Measurements from ENCODE around the gene UNC79.

Gene UNC79

DNA sequence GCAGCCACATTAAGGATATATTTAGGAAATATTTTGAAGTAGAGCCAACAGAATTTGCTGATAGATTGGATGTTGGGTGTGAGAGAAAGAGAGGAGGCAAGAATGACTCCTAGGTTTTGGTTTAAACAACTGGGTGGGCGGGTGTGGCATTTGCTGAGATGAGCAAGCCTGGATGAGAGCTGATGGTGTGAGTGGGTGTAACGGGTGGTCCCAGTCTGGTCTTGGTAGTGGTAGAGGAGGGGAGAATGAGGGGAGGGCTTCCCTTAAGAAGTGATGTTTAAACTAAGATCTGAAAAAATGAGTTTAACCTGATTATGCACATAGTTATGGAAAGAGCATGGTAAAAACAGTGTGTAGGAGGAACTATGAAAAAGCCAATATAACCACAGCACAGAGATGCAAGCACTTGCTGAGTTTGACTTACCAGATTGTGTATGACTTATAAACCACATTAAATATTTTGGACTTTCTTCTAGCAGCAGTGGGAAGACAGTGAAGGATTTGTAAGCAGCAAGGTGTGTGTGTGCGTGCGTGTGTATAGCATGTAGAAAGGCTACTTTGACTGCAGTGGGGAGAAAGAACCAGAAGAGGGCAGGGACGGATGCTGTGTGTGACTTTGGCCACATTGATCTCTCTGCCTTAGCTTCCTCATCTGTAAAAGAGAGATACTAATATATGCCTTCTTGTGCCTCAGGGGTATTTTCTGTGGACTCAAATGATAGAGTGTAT is 217.9 kb downstream of the UNC79 start:
- H3K27me3 ChIP-seq (ENCODE audit: control insufficient read depth, insufficient read depth, low read length, poor library complexity, severe bottlenecking) = no peaks in the 10 kb centered on the region
- H3K4me3 ChIP-seq (ENCODE audit: insufficient read depth, low read depth, low read length) = no peak overlapping the region
- no peak overlapping the region for H3K27ac ChIP-seq (ENCODE audit: insufficient read depth, low read depth, low read length, poor library complexity, severe bottlenecking)
- H3K9me3 ChIP-seq (ENCODE audit: control insufficient read depth, low read length) = no peaks in the 10 kb centered on the region
- 66 to 73% methylated on average over 5 of the region's 5 CpGs for WGBS, 2 experiments
- H3K4me1 ChIP-seq (ENCODE audit: control insufficient read depth, insufficient read depth, low read length) = no peaks in the 10 kb centered on the region
- no peaks in the 10 kb centered on the region for H3K36me3 ChIP-seq (ENCODE audit: control insufficient read depth, insufficient read depth, low read length)

DNA sequence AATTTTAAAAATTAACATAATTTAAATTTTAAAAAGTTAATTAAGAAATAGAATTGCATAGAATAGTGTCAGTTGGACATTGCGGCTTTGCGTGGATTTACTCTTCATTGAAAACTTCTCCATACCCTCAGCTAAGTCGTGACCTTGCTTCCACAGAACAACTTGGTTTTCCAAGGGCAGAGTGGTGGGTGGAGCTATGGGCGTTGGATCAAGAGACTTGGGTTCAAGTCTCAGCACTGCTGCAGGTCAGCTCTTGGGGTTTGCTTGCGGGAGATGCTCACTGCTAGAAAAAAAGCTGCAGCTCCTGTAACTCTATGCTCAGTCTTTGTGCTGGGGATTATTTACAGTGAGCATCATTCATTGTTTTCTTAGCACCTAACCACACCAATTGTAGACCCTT is 223.9 kb downstream of the UNC79 start:
- no peaks in the 10 kb centered on the region for H3K27me3 ChIP-seq (ENCODE audit: control insufficient read depth, insufficient read depth, low read length, poor library complexity, severe bottlenecking)
- H3K27ac ChIP-seq (ENCODE audit: insufficient read depth, low read depth, low read length, poor library complexity, severe bottlenecking) = no peak overlapping the region
- no peaks in the 10 kb centered on the region for H3K36me3 ChIP-seq (ENCODE audit: control insufficient read depth, insufficient read depth, low read length)
- 90 to 95% methylated on average over 5 of the region's 5 CpGs for WGBS, 2 experiments
- peaks cover 4% of the 10 kb centered on the region for H3K4me1 ChIP-seq (ENCODE audit: control insufficient read depth, insufficient read depth, low read length)
- no peak overlapping the region for H3K4me3 ChIP-seq (ENCODE audit: insufficient read depth, low read depth, low read length)
- H3K9me3 ChIP-seq (ENCODE audit: control insufficient read depth, low read length) = no peaks in the 10 kb centered on the region

DNA sequence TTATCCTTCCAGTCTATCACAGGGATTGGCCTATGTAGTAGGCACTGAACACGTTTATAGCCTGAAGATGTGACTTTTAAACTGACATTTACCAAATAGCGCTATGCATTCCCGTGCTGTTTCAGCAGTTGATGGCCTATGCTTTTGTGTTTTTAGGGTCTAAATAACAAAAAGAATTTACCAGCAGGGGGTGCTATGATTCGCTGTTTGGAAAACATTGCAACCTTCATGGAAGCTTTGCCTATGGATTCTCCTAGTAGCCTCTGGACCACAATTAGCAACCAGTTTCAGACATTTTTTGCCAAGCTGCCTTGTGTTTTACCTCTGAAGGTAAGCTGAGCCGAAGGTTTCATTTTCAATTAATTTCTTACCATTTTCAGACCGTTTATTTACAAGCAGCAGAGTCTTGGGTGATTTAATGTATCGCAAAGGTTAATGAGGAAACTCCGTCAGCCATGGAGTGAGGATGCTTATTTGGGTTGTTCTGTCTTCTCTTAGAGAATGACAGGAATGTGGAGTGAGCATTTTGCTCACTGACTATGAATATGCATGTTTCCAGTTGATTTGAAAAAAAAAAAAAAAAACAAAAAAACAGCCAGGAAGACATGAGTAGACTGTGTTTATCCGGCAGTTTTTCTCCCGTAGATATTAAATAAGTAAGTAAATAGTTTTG is 224.5 kb downstream of the UNC79 start:
- no peaks in the 10 kb centered on the region for H3K27me3 ChIP-seq (ENCODE audit: control insufficient read depth, insufficient read depth, low read length, poor library complexity, severe bottlenecking)
- no peak overlapping the region for H3K4me3 ChIP-seq (ENCODE audit: insufficient read depth, low read depth, low read length)
- 47 to 60% methylated on average over 8 to 10 of the region's 10 CpGs for WGBS, 2 experiments
- H3K4me1 ChIP-seq (ENCODE audit: control insufficient read depth, insufficient read depth, low read length) = peaks cover 4% of the 10 kb centered on the region
- H3K9me3 ChIP-seq (ENCODE audit: control insufficient read depth, low read length) = no peaks in the 10 kb centered on the region
- H3K27ac ChIP-seq (ENCODE audit: insufficient read depth, low read depth, low read length, poor library complexity, severe bottlenecking) = no peak overlapping the region
- H3K36me3 ChIP-seq (ENCODE audit: control insufficient read depth, insufficient read depth, low read length) = no peaks in the 10 kb centered on the region

DNA sequence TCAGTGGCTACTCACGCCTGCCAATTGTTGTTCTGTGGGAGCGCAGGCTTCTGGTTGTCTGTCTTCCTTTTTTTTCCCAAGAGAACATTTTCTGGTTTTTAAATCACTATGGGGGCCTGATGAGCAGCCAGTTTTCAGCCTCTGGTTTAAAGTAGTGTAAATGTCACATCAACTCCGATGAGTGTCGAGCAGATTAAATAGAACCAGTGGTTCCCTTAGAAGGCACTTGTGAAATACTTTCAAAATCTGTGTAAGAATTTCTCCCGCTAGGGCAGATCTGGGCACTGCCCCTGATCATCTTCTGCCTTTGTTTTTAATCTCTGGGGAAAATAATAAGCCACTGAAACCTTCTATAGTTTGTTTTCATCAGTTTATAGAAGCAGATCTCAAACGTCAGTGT is 227.1 kb downstream of the UNC79 start:
- no peaks in the 10 kb centered on the region for H3K36me3 ChIP-seq (ENCODE audit: control insufficient read depth, insufficient read depth, low read length)
- no peak overlapping the region for H3K4me3 ChIP-seq (ENCODE audit: insufficient read depth, low read depth, low read length)
- peaks cover 4% of the 10 kb centered on the region for H3K4me1 ChIP-seq (ENCODE audit: control insufficient read depth, insufficient read depth, low read length)
- no peaks in the 10 kb centered on the region for H3K27me3 ChIP-seq (ENCODE audit: control insufficient read depth, insufficient read depth, low read length, poor library complexity, severe bottlenecking)
- H3K27ac ChIP-seq (ENCODE audit: insufficient read depth, low read depth, low read length, poor library complexity, severe bottlenecking) = no peak overlapping the region
- no peaks in the 10 kb centered on the region for H3K9me3 ChIP-seq (ENCODE audit: control insufficient read depth, low read length)
- WGBS, 2 experiments = 91 to 94% methylated on average over 6 of the region's 6 CpGs

DNA sequence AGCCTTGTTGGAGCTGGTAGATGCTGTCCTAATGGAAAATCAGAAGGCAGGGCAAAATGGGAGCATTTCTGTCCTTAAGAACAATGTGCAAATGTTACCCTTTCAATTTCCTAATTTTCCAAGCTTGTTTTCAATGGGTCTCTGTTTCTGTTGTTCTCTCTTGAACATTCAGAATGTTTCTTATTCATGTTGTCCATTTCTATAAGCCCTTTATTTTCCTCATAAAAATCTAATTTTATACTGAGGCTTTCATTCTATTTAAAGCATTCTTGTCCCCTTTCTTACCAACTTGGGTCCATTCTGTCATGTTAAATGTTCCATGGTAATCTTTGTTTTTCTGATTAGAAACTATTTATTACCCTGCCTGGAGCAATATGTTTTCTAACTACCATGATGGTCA is 232.6 kb downstream of the UNC79 start:
- H3K27ac ChIP-seq (ENCODE audit: insufficient read depth, low read depth, low read length, poor library complexity, severe bottlenecking) = no peak overlapping the region
- H3K4me1 ChIP-seq (ENCODE audit: control insufficient read depth, insufficient read depth, low read length) = peaks cover under 1% of the 10 kb centered on the region
- no peaks in the 10 kb centered on the region for H3K9me3 ChIP-seq (ENCODE audit: control insufficient read depth, low read length)
- no peaks in the 10 kb centered on the region for H3K27me3 ChIP-seq (ENCODE audit: control insufficient read depth, insufficient read depth, low read length, poor library complexity, severe bottlenecking)
- no peaks in the 10 kb centered on the region for H3K36me3 ChIP-seq (ENCODE audit: control insufficient read depth, insufficient read depth, low read length)
- H3K4me3 ChIP-seq (ENCODE audit: insufficient read depth, low read depth, low read length) = no peak overlapping the region

DNA sequence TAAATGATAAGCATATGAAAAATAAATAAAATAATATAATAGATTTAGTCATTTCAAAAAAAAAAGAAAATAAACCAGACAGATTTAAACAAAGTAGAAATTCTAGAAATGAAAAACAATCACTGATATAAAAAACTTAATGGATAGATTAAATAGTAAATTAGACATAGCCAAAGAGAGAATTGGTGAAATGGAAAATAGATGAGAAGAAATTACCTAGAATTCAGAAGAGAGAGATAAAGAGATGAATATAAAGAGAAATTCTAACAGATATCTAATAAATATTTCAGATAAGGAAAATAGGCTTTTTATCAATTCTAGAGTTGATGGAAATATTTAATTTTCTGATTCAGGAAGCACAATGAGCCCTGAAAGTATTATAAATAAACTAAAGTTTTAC is 234.4 kb downstream of the UNC79 start:
- H3K4me1 ChIP-seq (ENCODE audit: control insufficient read depth, insufficient read depth, low read length) = no peaks in the 10 kb centered on the region
- H3K9me3 ChIP-seq (ENCODE audit: control insufficient read depth, low read length) = no peaks in the 10 kb centered on the region
- no peaks in the 10 kb centered on the region for H3K36me3 ChIP-seq (ENCODE audit: control insufficient read depth, insufficient read depth, low read length)
- H3K4me3 ChIP-seq (ENCODE audit: insufficient read depth, low read depth, low read length) = no peak overlapping the region
- H3K27ac ChIP-seq (ENCODE audit: insufficient read depth, low read depth, low read length, poor library complexity, severe bottlenecking) = no peak overlapping the region
- H3K27me3 ChIP-seq (ENCODE audit: control insufficient read depth, insufficient read depth, low read length, poor library complexity, severe bottlenecking) = no peaks in the 10 kb centered on the region

DNA sequence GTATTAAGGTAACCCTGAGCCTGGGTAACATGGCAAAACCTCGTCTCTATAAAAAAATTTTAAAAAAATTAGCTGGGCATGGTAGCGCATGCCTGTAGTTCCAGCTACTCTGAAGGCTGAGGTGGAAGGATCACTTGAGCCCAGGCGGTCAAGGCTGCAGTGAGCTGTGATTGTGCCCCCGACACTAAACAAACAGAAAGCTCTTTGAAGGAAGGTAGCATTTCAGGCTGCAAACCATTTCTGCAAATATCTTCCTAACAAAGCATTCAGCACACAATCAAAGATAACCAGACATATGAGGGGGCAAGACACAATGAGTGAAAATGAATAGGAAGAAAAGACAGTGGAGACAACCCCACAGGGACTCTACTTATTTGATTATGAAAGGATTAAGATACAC is 238.9 kb downstream of the UNC79 start:
- WGBS, 2 experiments = 89 to 92% methylated on average over 4 of the region's 4 CpGs
- H3K9me3 ChIP-seq (ENCODE audit: control insufficient read depth, low read length) = no peaks in the 10 kb centered on the region
- no peaks in the 10 kb centered on the region for H3K4me1 ChIP-seq (ENCODE audit: control insufficient read depth, insufficient read depth, low read length)
- H3K27ac ChIP-seq (ENCODE audit: insufficient read depth, low read depth, low read length, poor library complexity, severe bottlenecking) = no peak overlapping the region
- H3K4me3 ChIP-seq (ENCODE audit: insufficient read depth, low read depth, low read length) = no peak overlapping the region
- H3K36me3 ChIP-seq (ENCODE audit: control insufficient read depth, insufficient read depth, low read length) = no peaks in the 10 kb centered on the region
- no peaks in the 10 kb centered on the region for H3K27me3 ChIP-seq (ENCODE audit: control insufficient read depth, insufficient read depth, low read length, poor library complexity, severe bottlenecking)

DNA sequence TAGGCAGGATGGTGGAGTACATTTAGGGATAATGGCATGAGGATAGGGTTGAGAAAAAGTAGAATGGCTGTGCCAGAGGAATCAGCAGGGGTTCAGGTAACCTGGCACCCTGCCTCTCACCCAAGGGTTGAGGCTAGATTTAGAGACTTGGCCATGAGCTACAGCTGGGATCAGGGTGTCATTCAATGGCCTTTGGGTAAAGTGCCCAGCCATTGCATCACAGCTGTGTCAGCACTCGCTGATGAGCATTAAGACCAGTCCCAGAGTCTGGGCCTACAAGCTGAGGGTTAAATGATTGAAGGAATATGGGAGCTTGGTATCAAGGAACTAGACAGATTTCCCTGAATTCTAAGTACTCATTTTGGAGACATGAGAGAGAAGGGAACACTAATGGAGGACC is 243.6 kb downstream of the UNC79 start:
- H3K9me3 ChIP-seq (ENCODE audit: control insufficient read depth, low read length) = no peaks in the 10 kb centered on the region
- H3K36me3 ChIP-seq (ENCODE audit: control insufficient read depth, insufficient read depth, low read length) = no peaks in the 10 kb centered on the region
- H3K4me1 ChIP-seq (ENCODE audit: control insufficient read depth, insufficient read depth, low read length) = no peaks in the 10 kb centered on the region
- WGBS, 2 experiments = 95% methylated on average over 1 of the region's 1 CpG
- H3K27me3 ChIP-seq (ENCODE audit: control insufficient read depth, insufficient read depth, low read length, poor library complexity, severe bottlenecking) = no peaks in the 10 kb centered on the region
- no peak overlapping the region for H3K4me3 ChIP-seq (ENCODE audit: insufficient read depth, low read depth, low read length)
- no peak overlapping the region for H3K27ac ChIP-seq (ENCODE audit: insufficient read depth, low read depth, low read length, poor library complexity, severe bottlenecking)

DNA sequence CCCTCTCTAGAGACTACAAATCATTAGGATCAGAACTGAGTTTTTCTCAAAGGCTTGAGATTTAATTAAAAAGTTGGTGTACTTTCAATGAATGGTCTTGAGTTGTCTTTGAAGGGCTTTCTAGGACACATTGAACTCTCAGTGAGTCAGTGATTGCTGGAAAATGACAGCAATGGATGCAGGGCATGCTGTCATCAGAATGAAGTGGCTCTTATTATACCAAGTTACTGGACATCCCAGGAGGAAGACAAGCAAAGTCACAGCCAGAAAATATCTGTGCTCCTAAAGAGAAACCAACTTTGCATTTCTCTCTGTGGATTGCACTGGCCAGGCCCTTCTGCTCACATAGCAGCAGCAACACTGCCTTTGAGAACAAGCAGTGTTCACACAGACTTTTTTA is 244.9 kb downstream of the UNC79 start:
- Histone ChIP-seq H3K27me3 (ENCODE audit: control insufficient read depth, insufficient read depth, low read length, poor library complexity, severe bottlenecking) (no peaks in the 10 kb centered on the region), H3K9me3 (ENCODE audit: control insufficient read depth, low read length) (no peaks in the 10 kb centered on the region), H3K36me3 (ENCODE audit: control insufficient read depth, insufficient read depth, low read length) (no peaks in the 10 kb centered on the region), H3K4me3 (ENCODE audit: insufficient read depth, low read depth, low read length) (no peak overlapping the region), H3K27ac (ENCODE audit: insufficient read depth, low read depth, low read length, poor library complexity, severe bottlenecking) (no peak overlapping the region), H3K4me1 (ENCODE audit: control insufficient read depth, insufficient read depth, low read length) (no peaks in the 10 kb centered on the region)

DNA sequence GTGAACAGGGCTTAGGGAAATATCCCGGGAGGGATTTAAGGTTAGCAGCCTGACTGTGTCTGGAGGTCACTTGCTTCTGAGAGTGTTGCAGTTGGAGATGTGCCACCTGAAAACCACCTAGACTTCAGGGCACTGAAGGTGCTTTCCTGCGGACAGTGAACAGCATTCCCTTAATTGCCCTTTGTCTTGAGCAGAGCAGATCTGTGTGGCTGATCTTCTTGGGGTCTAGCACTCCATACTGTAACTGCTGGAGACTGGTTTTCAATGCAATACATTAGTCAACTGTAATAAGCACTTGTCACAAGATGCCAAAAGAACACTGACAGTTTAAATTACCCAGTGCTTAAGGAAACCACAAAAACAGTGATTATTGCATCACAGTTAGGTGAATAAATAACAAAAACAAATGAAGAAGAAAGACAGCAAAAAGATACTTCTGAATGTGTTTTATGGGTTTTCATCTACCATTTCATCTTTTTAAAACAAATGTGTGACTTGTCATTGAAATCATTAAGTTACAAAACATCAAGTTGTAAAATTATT is 245.7 kb downstream of the UNC79 start:
- H3K4me1 ChIP-seq (ENCODE audit: control insufficient read depth, insufficient read depth, low read length) = no peaks in the 10 kb centered on the region
- no peaks in the 10 kb centered on the region for H3K27me3 ChIP-seq (ENCODE audit: control insufficient read depth, insufficient read depth, low read length, poor library complexity, severe bottlenecking)
- no peak overlapping the region for H3K27ac ChIP-seq (ENCODE audit: insufficient read depth, low read depth, low read length, poor library complexity, severe bottlenecking)
- 94 to 97% methylated on average over 2 of the region's 2 CpGs for WGBS, 2 experiments
- no peaks in the 10 kb centered on the region for H3K9me3 ChIP-seq (ENCODE audit: control insufficient read depth, low read length)
- no peaks in the 10 kb centered on the region for H3K36me3 ChIP-seq (ENCODE audit: control insufficient read depth, insufficient read depth, low read length)
- H3K4me3 ChIP-seq (ENCODE audit: insufficient read depth, low read depth, low read length) = no peak overlapping the region

All from ectodermal cell (in vitro differentiated cells).